Measurements from ENCODE around the gene ADGRB3.

DNA sequence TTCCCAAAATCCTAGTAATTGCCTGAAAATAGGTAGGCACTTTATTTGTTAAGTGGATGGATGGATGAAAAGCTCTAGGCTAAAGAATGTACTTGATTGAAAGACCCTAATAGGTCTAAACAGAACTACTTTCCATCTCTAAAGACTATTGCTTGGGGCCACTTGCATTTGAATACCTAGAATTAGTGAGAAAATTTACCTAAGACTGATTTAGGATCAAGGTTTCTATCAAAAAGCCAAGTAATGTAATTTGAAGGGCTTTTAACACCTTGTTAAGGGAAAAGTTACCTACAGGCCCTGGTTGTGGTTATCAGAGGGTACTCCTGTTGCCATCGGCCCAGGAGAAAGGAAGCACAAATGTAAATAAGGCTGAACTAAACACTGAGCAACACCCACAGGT, 581.0 kb downstream of the ADGRB3 start:
- no peak for TF ChIP-seq GATA2 (IDR thresholded peaks at IDR 0.05; ENCODE audit: low read depth, low read length)
- TF ChIP-seq GATA3 (IDR thresholded peaks at IDR 0.05; ENCODE audit: low read depth, low read length) = no peak

All from SH-SY5Y (cell line).